OCI-LY3 (cell line): ENCODE data around the gene TMEM127.

Experiments used
- CTCF ChIP-seq: fragments of 200-600, 300-600 bp; sonication (generic); IDR thresholded peaks from 2 replicates; pipeline ENCODE4 v1.5.1; 2014; ENCODE audit warnings: antibody characterized with exemption, low read length, low read depth
- EZH2phosphoT487 ChIP-seq: fragments of 200-600 bp; shearing (Covaris generic); IDR thresholded peaks from 2 replicates; pipeline ENCODE4 v1.6.1; 2018; ENCODE audit warnings: antibody characterized with exemption, mixed run types, low read depth

- TF ChIP-seq CTCF = no peak
- no peak for TF ChIP-seq EZH2phosphoT487
Observed at GRCh38 chr2:96315005-96315399, 49.2 kb upstream of the TMEM127 start.
